ENCODE measurements around the gene GPC2. TPM values are rescaled to one million over a fixed set of nuclear protein-coding genes. Genes with fewer than 3 reads are reported as not detected.
"Not testable (repeated sequence)": the region's sequence is repeated elsewhere in the genome, so short reads cannot be mapped to it uniquely, and the experiment has no call there.

The GPC2 gene
- polyA plus RNA-seq, 1 donor (not counting 4 experiments of a cell fraction or from before 2014, with no cell fraction given) = 0.55 TPM

- TF ChIP-seq EZH2 (IDR thresholded peaks at IDR 0.05; ENCODE audit: low read length) (no peak), CTCF (optimal IDR thresholded peaks at IDR 0.05 in 1 of 3, IDR thresholded peaks at IDR 0.05 in 1 of 3, conservative IDR thresholded peaks at IDR 0.05 in 1 of 3; ENCODE audit: extremely low read depth in 1 of 3, insufficient read depth in 2 of 3, low read length in 3 of 3) (no peak)
- H3K9me3 ChIP-seq (ENCODE audit: control insufficient read depth, low read depth, low read length) = no peaks in the 10 kb centered on the region
- DNase-seq (ENCODE audit: low read depth, low spot score) (no peak), FAIRE-seq (no peak)
- H3K79me2 ChIP-seq (ENCODE audit: control insufficient read depth, insufficient read depth, low read length) = no peaks in the 10 kb centered on the region
- no peaks in the 10 kb centered on the region for H3K27me3 ChIP-seq (ENCODE audit: control insufficient read depth, extremely low read depth, insufficient read depth, low read length)
- H4K20me1 ChIP-seq (ENCODE audit: control insufficient read depth, extremely low read depth, insufficient read depth, low read length) = no peaks in the 10 kb centered on the region
- no peaks in the 10 kb centered on the region for H3K4me1 ChIP-seq (ENCODE audit: control insufficient read depth, extremely low read depth, insufficient read depth, low read length)
- no peak overlapping the region for H3K27ac ChIP-seq (ENCODE audit: control insufficient read depth, insufficient read depth, low read length)
- H3K9ac ChIP-seq (ENCODE audit: control insufficient read depth, extremely low read depth, insufficient read depth, low read length) = no peak overlapping the region
- H3K4me2 ChIP-seq (ENCODE audit: control insufficient read depth, extremely low read depth, insufficient read depth, low read depth, low read length) = no peak overlapping the region
- no peaks in the 10 kb centered on the region for H3K9me1 ChIP-seq (ENCODE audit: control insufficient read depth, extremely low read depth, insufficient read depth, low read length)
- H3K36me3 ChIP-seq (ENCODE audit: control insufficient read depth in 2 of 2, extremely low read depth in 1 of 2, insufficient read depth in 2 of 2, low read length in 2 of 2) = no peaks in the 10 kb centered on the region
- H3K4me3 ChIP-seq (ENCODE audit: control insufficient read depth in 2 of 3, extremely low read depth in 1 of 3, insufficient read depth in 2 of 3, low read depth in 1 of 3, low read length in 3 of 3) = no peak overlapping the region
- dilution Hi-C loops (cut with MboI; ENCODE audit: extremely low pct_ligation_motif_present, low sequenced_read_pairs) = no loop called here
- no peak overlapping the region for H2AFZ ChIP-seq (ENCODE audit: control insufficient read depth, low read length)
Observed at GRCh38 chr7:100221231-100221718, 44.1 kb upstream of the GPC2 start.

GRCh38 chr7:100220586-100221230 is 43.5 kb upstream of the GPC2 start:
- Histone ChIP-seq H3K79me2 (ENCODE audit: control insufficient read depth, insufficient read depth, low read length) (no peaks in the 10 kb centered on the region), H3K27ac (ENCODE audit: control insufficient read depth, insufficient read depth, low read length) (no peak overlapping the region), H3K4me3 (ENCODE audit: control insufficient read depth in 2 of 3, extremely low read depth in 1 of 3, insufficient read depth in 2 of 3, low read depth in 1 of 3, low read length in 3 of 3) (no peak overlapping the region), H4K20me1 (ENCODE audit: control insufficient read depth, extremely low read depth, insufficient read depth, low read length) (no peaks in the 10 kb centered on the region), H3K4me2 (ENCODE audit: control insufficient read depth, extremely low read depth, insufficient read depth, low read depth, low read length) (no peak overlapping the region), H3K27me3 (ENCODE audit: control insufficient read depth, extremely low read depth, insufficient read depth, low read length) (no peaks in the 10 kb centered on the region), H3K9me1 (ENCODE audit: control insufficient read depth, extremely low read depth, insufficient read depth, low read length) (no peaks in the 10 kb centered on the region), H3K9me3 (ENCODE audit: control insufficient read depth, low read depth, low read length) (no peaks in the 10 kb centered on the region), H3K9ac (ENCODE audit: control insufficient read depth, extremely low read depth, insufficient read depth, low read length) (no peak overlapping the region), H3K36me3 (ENCODE audit: control insufficient read depth in 2 of 2, extremely low read depth in 1 of 2, insufficient read depth in 2 of 2, low read length in 2 of 2) (no peaks in the 10 kb centered on the region), H3K4me1 (ENCODE audit: control insufficient read depth, extremely low read depth, insufficient read depth, low read length) (no peaks in the 10 kb centered on the region), H2AFZ (ENCODE audit: control insufficient read depth, low read length) (no peak overlapping the region)
- dilution Hi-C loops (cut with MboI; ENCODE audit: extremely low pct_ligation_motif_present, low sequenced_read_pairs) = no loop called here
- FAIRE-seq (no peak), DNase-seq (ENCODE audit: low read depth, low spot score) (no peak)
- TF ChIP-seq CTCF (optimal IDR thresholded peaks at IDR 0.05 in 1 of 3, IDR thresholded peaks at IDR 0.05 in 1 of 3, conservative IDR thresholded peaks at IDR 0.05 in 1 of 3; ENCODE audit: extremely low read depth in 1 of 3, insufficient read depth in 2 of 3, low read length in 3 of 3) = no peak
- TF ChIP-seq EZH2 (IDR thresholded peaks at IDR 0.05; ENCODE audit: low read length) = no peak

- H3K27me3 ChIP-seq (ENCODE audit: control insufficient read depth, extremely low read depth, insufficient read depth, low read length); H2AFZ ChIP-seq (ENCODE audit: control insufficient read depth, low read length); H3K36me3 ChIP-seq (ENCODE audit: control insufficient read depth in 2 of 2, extremely low read depth in 1 of 2, insufficient read depth in 2 of 2, low read length in 2 of 2); H3K9me1 ChIP-seq (ENCODE audit: control insufficient read depth, extremely low read depth, insufficient read depth, low read length); H3K4me2 ChIP-seq (ENCODE audit: control insufficient read depth, extremely low read depth, insufficient read depth, low read depth, low read length); FAIRE-seq; H3K4me1 ChIP-seq (ENCODE audit: control insufficient read depth, extremely low read depth, insufficient read depth, low read length); H3K27ac ChIP-seq (ENCODE audit: control insufficient read depth, insufficient read depth, low read length); H3K9me3 ChIP-seq (ENCODE audit: control insufficient read depth, low read depth, low read length); DNase-seq (ENCODE audit: low read depth, low spot score); H3K9ac ChIP-seq (ENCODE audit: control insufficient read depth, extremely low read depth, insufficient read depth, low read length); H3K4me3 ChIP-seq (ENCODE audit: control insufficient read depth in 2 of 3, extremely low read depth in 1 of 3, insufficient read depth in 2 of 3, low read depth in 1 of 3, low read length in 3 of 3); H4K20me1 ChIP-seq (ENCODE audit: control insufficient read depth, extremely low read depth, insufficient read depth, low read length); H3K79me2 ChIP-seq (ENCODE audit: control insufficient read depth, insufficient read depth, low read length); dilution Hi-C loops (cut with MboI; ENCODE audit: extremely low pct_ligation_motif_present, low sequenced_read_pairs): not testable (repeated sequence)
Observed at GRCh38 chr7:100219801-100220585, 42.8 kb upstream of the GPC2 start, which contains the start of gene PVRIG. Gene PVRIG, plus strand, starts transcription at chr7:100219949. Its CDS starts 22 bp downstream, at chr7:100219971.
